Sigmoid colon (tissue), 7 donors: Measurements from ENCODE around the gene MFAP5. TPM values are rescaled to one million over a fixed set of nuclear protein-coding genes. Genes with fewer than 3 reads are reported as not detected.
"Not testable (repeated sequence)": the region's sequence is repeated elsewhere in the genome, so short reads cannot be mapped to it uniquely, and the experiment has no call there.

Experiments used
- DNase-seq: peaks from one replicate; pipeline ENCODE4 v3.0.0-alpha.2; 2019
- H3K27ac ChIP-seq, 4 donors: fragments of 200-600 bp; sonication (generic); one replicate each; pipeline ENCODE4 v1.5.1; 2016 to 2019; ENCODE audit warnings: mild to moderate bottlenecking in 1 of 4
- H3K27me3 ChIP-seq, 3 donors: fragments of 200-600 bp; sonication (generic); one replicate each; pipeline ENCODE4 v1.5.1; 2019; ENCODE audit warnings: mild to moderate bottlenecking in 1 of 3
- H3K36me3 ChIP-seq, 4 donors: fragments of 200-600 bp; sonication (generic); one replicate each; pipeline ENCODE4 v1.5.1; 2016 to 2019
- H3K4me1 ChIP-seq, 4 donors: fragments of 200-600 bp; sonication (generic); one replicate each; pipeline ENCODE4 v1.5.1; 2017 to 2019
- H3K4me3 ChIP-seq, 4 donors: fragments of 200-600 bp; sonication (generic); one replicate each; pipeline ENCODE4 v1.5.1; 2017 to 2019; ENCODE audit warnings: mild to moderate bottlenecking in 2 of 4, moderate library complexity in 1 of 4
- H3K9me3 ChIP-seq, 4 donors: fragments of 200-600 bp in 3 of 4; sonication (generic) in 3 of 4; one replicate each; pipeline versions ENCODE4 v1.5.1 to v1.6.1; 2013 to 2019
- CTCF ChIP-seq, 4 experiments: fragments of 450-650 bp in 3 of 4; fragments of 200-600 bp in 1 of 4; IDR thresholded peaks; one replicate each; pipeline ENCODE4 v1.5.1; 2016 to 2019; ENCODE audit warnings: antibody characterized with exemption in 4 of 4, mild to moderate bottlenecking in 3 of 4, moderate library complexity in 2 of 4
- EP300 ChIP-seq, 4 donors: sonication (generic); formaldehyde crosslinking; IDR thresholded peaks; one replicate each; pipeline ENCODE4 v1.6.1; 2017; ENCODE audit warnings: antibody characterized with exemption in 4 of 4
- POLR2A ChIP-seq, 2 donors: fragments of 450-650 bp; IDR thresholded peaks; one replicate each; pipeline ENCODE4 v1.6.1; 2016; ENCODE audit warnings: antibody characterized with exemption in 2 of 2, mild to moderate bottlenecking in 2 of 2, moderate library complexity in 2 of 2
- POLR2AphosphoS5 ChIP-seq, 4 donors: sonication (generic); formaldehyde crosslinking; IDR thresholded peaks; one replicate each; pipeline ENCODE4 v1.6.1; 2017; ENCODE audit warnings: antibody characterized with exemption in 4 of 4
- WGBS, 2 donors: extraction: QIAGEN DNeasy Blood & Tissue Kit; methylation state at CpG; one replicate each; pipeline ENCODE4 v1.1.7; 2013; 5-methylcytosine and 5-hydroxymethylcytosine counted together
- intact Hi-C: fragments of 100-400 bp; cut with DNase I; formaldehyde crosslinking; loops from one replicate; pipeline ENCODE4 v1.15.1; 2023
- polyA plus RNA-seq, 3 donors: library from polyadenylated mRNA; stranded (reverse); fragments of 200-250 nt; gene quantifications; one replicate each; pipeline ENCODE4 v1.2.3, GENCODE V29; 2013
- total RNA-seq, 4 donors: library from RNA; depleted of rRNA; stranded (reverse); fragments of >200 nt; gene quantifications; one replicate each; pipeline ENCODE4 v1.1.0, GENCODE V29; 2016
- donor health status: healthy with polysubstance abuse.
- donor health status: Bipolar disorder and iron deficiency.
- donor health status: healthy.

MFAP5 gene
- total and polyA plus RNA-seq, 7 donors, result 6.2 to 313 (median 36.0) TPM

- H3K9me3 ChIP-seq, result no peaks in the 10 kb centered on the region
- DNase-seq, result no peak
- H3K4me3 ChIP-seq, result no peak overlapping the region
- intact Hi-C loops, result no loop called here
- no peaks in the 10 kb centered on the region for H3K36me3 ChIP-seq
- no peaks in the 10 kb centered on the region for H3K27me3 ChIP-seq
- WGBS, 2 donors, result 32 to 40% methylated on average over 3 of the region's 3 CpGs
- peaks cover 0 to 5% (median 0%) of the 10 kb centered on the region in 4 donors for H3K4me1 ChIP-seq
- TF ChIP-seq EP300 (IDR thresholded peaks at IDR 0.05) (no peak), POLR2A (IDR thresholded peaks at IDR 0.05) (no peak), POLR2AphosphoS5 (IDR thresholded peaks at IDR 0.05) (no peak), CTCF (IDR thresholded peaks at IDR 0.05) (no peak)
- H3K27ac ChIP-seq, result no peak overlapping the region
These were observed 33.1 kb downstream of the MFAP5 start for GRCh38 chr12:8629486-8630033.

- intact Hi-C loops, result no loop called here
- Histone ChIP-seq H3K4me1 (peaks cover 0 to 5% (median 0%) of the 10 kb centered on the region in 4 donors), H3K4me3 (no peak overlapping the region), H3K27ac (no peak overlapping the region), H3K36me3 (no peaks in the 10 kb centered on the region), H3K27me3 (no peaks in the 10 kb centered on the region), H3K9me3 (no peaks in the 10 kb centered on the region)
- no peak for DNase-seq
- TF ChIP-seq POLR2A (IDR thresholded peaks at IDR 0.05), result no peak
- no peak for TF ChIP-seq CTCF (IDR thresholded peaks at IDR 0.05)
- no peak for TF ChIP-seq POLR2AphosphoS5 (IDR thresholded peaks at IDR 0.05)
- no peak for TF ChIP-seq EP300 (IDR thresholded peaks at IDR 0.05)
- WGBS, 2 donors, result 81 to 88% methylated on average over 3 of the region's 3 CpGs
These were observed 33.9 kb downstream of the MFAP5 start for GRCh38 chr12:8628731-8629130.

GRCh38 chr12:8624750-8625149 lies 37.9 kb downstream of the MFAP5 start:
- H3K36me3 ChIP-seq, H3K27me3 ChIP-seq, DNase-seq, H3K27ac ChIP-seq, H3K4me3 ChIP-seq, H3K4me1 ChIP-seq, intact Hi-C loops, H3K9me3 ChIP-seq: not testable (repeated sequence)
- 96 to 98% methylated on average over 24 to 25 of the region's 26 CpGs for WGBS, 2 donors

- Histone ChIP-seq H3K27ac (no peak overlapping the region), H3K4me1 (no peaks in the 10 kb centered on the region), H3K27me3 (no peaks in the 10 kb centered on the region), H3K4me3 (no peak overlapping the region), H3K9me3 (no peaks in the 10 kb centered on the region), H3K36me3 (no peaks in the 10 kb centered on the region)
- WGBS, 2 donors, result 54 to 68% methylated on average over 4 of the region's 4 CpGs
- TF ChIP-seq CTCF (IDR thresholded peaks at IDR 0.05) (no peak), POLR2A (IDR thresholded peaks at IDR 0.05) (no peak), EP300 (IDR thresholded peaks at IDR 0.05) (no peak), POLR2AphosphoS5 (IDR thresholded peaks at IDR 0.05) (no peak)
- no peak for DNase-seq
- intact Hi-C loops, result no loop called here
These were observed 40.0 kb downstream of the MFAP5 start for GRCh38 chr12:8622646-8623045.

GRCh38 chr12:8615206-8615605 lies 47.4 kb downstream of the MFAP5 start:
- no peak for TF ChIP-seq EP300 (IDR thresholded peaks at IDR 0.05)
- no peak for TF ChIP-seq CTCF (IDR thresholded peaks at IDR 0.05)
- no peak for TF ChIP-seq POLR2A (IDR thresholded peaks at IDR 0.05)
- TF ChIP-seq POLR2AphosphoS5 (IDR thresholded peaks at IDR 0.05), result no peak
- WGBS, 2 donors, result 56 to 79% methylated on average over 6 of the region's 6 CpGs
- no peak for DNase-seq
- Histone ChIP-seq H3K27ac (no peak overlapping the region), H3K4me1 (no peaks in the 10 kb centered on the region), H3K4me3 (no peak overlapping the region), H3K9me3 (no peaks in the 10 kb centered on the region), H3K27me3 (no peaks in the 10 kb centered on the region), H3K36me3 (no peaks in the 10 kb centered on the region)
- intact Hi-C loops, result no loop called here

- H3K36me3 ChIP-seq, H3K4me1 ChIP-seq, H3K27me3 ChIP-seq, intact Hi-C loops, H3K9me3 ChIP-seq, DNase-seq, H3K4me3 ChIP-seq, H3K27ac ChIP-seq: not testable (repeated sequence)
- 86 to 94% methylated on average over 1 of the region's 1 CpG for WGBS, 2 donors
These were observed 48.7 kb downstream of the MFAP5 start for GRCh38 chr12:8613881-8614280.
